Measurements from ENCODE around the gene MINPP1. TPM values are rescaled to one million over a fixed set of nuclear protein-coding genes. Genes with fewer than 3 reads are reported as not detected.
"Not testable (repeated sequence)": the region's sequence is repeated elsewhere in the genome, so short reads cannot be mapped to it uniquely, and the experiment has no call there.

Gene MINPP1
- total and polyA plus RNA-seq, 11 donors: 4.9 to 10.0 (median 6.7) TPM

DNA sequence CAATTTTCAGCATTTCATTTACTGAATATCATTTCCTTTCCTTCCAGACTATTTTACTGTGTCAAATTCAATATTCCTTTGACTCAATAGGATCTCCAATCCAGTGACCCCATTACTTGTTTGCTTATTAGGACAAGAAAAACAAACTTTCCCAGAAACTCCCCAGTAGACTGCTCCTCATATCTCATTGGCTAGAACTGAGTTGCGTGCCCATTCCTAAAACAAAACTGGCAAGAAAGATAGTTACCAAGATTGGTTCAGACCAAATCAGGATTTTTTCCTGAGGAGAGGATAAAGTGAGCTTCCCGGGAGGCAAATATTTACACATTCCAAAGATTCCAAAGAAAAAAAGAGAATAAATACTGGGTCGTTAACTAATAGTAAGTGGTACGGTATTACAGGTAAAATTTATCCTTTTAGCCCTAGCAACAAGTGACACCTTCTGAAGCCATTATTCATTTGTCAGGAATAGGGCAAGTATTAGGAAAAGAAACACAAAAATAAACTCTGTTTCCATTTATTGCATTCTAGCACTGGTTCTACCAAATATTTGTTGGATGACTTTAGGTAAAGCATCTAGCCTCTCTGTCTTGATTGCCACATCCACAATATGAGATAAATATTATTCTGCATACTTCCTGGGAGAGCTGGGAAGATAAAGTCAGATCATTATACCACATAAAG is 6.4 kb upstream of the MINPP1 start:
- H3K27ac ChIP-seq; H3K36me3 ChIP-seq; H3K9me3 ChIP-seq; intact Hi-C loops (cut with DNase I); H3K27me3 ChIP-seq; H3K4me1 ChIP-seq; DNase-seq; ATAC-seq; H3K4me3 ChIP-seq: not testable (repeated sequence)
- 58 to 90% (median 80%) methylated on average over 1 to 2 of the region's 4 CpGs for WGBS, 4 donors

DNA sequence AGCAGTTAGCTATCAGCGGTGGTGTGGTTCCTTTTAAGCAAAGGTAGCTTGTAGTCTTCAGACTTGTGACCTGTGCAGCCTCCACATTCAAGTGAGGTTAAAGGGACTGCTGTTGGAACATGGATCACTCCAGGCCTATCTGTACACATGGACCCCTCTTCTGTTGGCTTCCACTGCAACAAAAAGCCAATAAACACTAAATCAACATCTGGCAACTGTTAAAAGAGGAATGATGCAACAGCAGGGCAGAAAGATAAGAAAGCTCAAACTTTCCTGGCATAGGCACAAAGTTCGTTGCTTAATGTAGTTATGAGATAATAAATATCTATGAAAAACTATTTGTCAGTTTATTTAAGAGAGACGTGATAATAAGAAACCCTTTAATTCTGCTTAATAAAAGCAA is 4.0 kb upstream of the MINPP1 start:
- no peak for DNase-seq
- TF ChIP-seq, protein P1, sequence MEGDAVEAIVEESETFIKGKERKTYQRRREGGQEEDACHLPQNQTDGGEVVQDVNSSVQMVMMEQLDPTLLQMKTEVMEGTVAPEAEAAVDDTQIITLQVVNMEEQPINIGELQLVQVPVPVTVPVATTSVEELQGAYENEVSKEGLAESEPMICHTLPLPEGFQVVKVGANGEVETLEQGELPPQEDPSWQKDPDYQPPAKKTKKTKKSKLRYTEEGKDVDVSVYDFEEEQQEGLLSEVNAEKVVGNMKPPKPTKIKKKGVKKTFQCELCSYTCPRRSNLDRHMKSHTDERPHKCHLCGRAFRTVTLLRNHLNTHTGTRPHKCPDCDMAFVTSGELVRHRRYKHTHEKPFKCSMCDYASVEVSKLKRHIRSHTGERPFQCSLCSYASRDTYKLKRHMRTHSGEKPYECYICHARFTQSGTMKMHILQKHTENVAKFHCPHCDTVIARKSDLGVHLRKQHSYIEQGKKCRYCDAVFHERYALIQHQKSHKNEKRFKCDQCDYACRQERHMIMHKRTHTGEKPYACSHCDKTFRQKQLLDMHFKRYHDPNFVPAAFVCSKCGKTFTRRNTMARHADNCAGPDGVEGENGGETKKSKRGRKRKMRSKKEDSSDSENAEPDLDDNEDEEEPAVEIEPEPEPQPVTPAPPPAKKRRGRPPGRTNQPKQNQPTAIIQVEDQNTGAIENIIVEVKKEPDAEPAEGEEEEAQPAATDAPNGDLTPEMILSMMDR (IDR thresholded peaks at IDR 0.05): no peak
- TF ChIP-seq POLR2A (IDR thresholded peaks at IDR 0.05): no peak
- H3K27ac ChIP-seq: no peak overlapping the region
- 48 to 65% (median 63%) methylated on average over 3 of the region's 3 CpGs for WGBS, 4 donors
- no peaks in the 10 kb centered on the region for H3K9me3 ChIP-seq
- H3K36me3 ChIP-seq: no peaks in the 10 kb centered on the region
- no peak overlapping the region for H3K4me3 ChIP-seq
- peaks cover 0 to 12% (median 6%) of the 10 kb centered on the region in 12 donors for H3K4me1 ChIP-seq
- no peak for ATAC-seq
- intact Hi-C loops (cut with DNase I): no loop called here
- H3K27me3 ChIP-seq: no peaks in the 10 kb centered on the region

DNA sequence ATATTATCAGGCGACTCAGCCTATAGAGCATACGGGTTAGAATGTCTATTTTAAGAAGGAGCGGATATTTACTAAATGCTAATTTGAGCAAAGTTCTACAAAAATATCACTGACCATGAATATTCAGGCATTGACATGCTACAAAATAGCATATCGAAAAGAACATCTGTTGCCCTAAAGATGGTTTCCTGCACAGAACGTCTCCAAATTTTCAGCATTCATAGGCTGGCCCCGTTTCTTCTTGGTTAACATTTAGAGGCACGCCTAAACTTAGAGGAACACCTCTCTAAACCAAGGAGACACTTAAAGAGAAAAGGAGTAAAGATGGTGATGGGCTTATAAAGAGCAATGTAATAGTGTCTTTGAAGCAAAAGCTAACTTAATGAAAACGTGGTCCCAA is 1.3 kb upstream of the MINPP1 start:
- H3K4me1 ChIP-seq: peaks cover 0 to 28% (median 19%) of the 10 kb centered on the region in 12 donors
- no peaks in the 10 kb centered on the region for H3K27me3 ChIP-seq
- H3K36me3 ChIP-seq: peaks cover 0 to 6% (median 0%) of the 10 kb centered on the region in 9 donors
- H3K27ac ChIP-seq: peak overlapping the region in 2 of 12 donors; percentile 80 to 93
- no peaks in the 10 kb centered on the region for H3K9me3 ChIP-seq
- WGBS, 4 donors: 93 to 96% (median 94%) methylated on average over 8 of the region's 8 CpGs
- ATAC-seq (no peak), DNase-seq (no peak)
- intact Hi-C loops (cut with DNase I): no loop called here
- TF ChIP-seq, protein P1 (IDR thresholded peaks at IDR 0.05): no peak
- TF ChIP-seq POLR2A (IDR thresholded peaks at IDR 0.05): no peak
- H3K4me3 ChIP-seq: no peak overlapping the region

DNA sequence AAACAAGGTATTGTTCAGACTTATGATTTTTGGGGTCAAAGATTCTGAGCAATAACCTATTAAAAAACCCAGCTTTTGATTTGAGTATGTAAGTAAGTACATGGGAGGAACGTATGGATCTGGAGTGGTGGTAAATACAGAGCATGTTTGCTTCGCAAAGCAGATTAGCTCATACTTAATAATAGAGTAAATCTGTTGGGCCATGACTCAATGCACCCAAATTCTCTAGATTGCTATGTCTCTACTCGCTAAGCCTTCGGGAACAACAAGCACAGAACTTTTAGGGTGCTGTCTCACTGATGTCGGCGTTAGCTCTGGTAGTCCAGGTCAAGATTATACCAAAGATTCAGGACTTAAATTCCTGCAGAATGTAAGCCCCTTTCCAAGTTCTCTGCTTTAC is 807 bp upstream of the MINPP1 start:
- Histone ChIP-seq H3K9me3 (no peaks in the 10 kb centered on the region), H3K36me3 (peaks cover 0 to 11% (median 5%) of the 10 kb centered on the region in 9 donors), H3K4me1 (peaks cover 0 to 28% (median 19%) of the 10 kb centered on the region in 12 donors), H3K27me3 (no peaks in the 10 kb centered on the region), H3K27ac (peak overlapping the region in 10 of 12 donors; percentile 69 to 93 (median 83)), H3K4me3 (peak overlapping the region in 11 of 12 donors; percentile 64 to 97 (median 88))
- no peak for DNase-seq
- no peak for ATAC-seq
- TF ChIP-seq POLR2A (IDR thresholded peaks at IDR 0.05): no peak
- TF ChIP-seq, protein P1 (IDR thresholded peaks at IDR 0.05): no peak
- intact Hi-C loops (cut with DNase I): no loop called here
- 70 to 80% (median 77%) methylated on average over 6 of the region's 6 CpGs for WGBS, 4 donors

DNA sequence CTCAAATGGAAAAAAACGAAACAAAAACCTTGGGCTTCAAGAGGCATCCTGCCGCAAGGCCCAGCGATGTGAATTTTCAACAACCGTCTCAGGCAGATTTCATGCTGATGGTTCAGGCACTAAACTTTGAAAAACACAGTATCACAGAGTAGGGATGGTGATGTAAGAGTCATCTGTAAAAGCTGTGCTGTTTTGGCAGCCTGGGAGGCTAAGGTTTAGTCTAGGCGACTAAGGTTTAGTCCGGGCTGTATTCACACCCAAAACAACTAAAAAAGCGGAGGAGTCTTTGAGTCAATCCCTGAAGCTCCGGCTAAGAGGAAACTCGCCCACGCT is 420 bp upstream of the MINPP1 start:
- H3K36me3 ChIP-seq: peaks cover 0 to 15% (median 9%) of the 10 kb centered on the region in 9 donors
- peak overlapping the region; percentile 53 to 93 (median 80) for H3K27ac ChIP-seq
- 7 to 8% (median 7%) methylated on average over 10 of the region's 10 CpGs for WGBS, 4 donors
- no peaks in the 10 kb centered on the region for H3K27me3 ChIP-seq
- H3K4me1 ChIP-seq: peaks cover 0 to 28% (median 19%) of the 10 kb centered on the region in 12 donors
- TF ChIP-seq POLR2A (IDR thresholded peaks at IDR 0.05): no peak
- TF ChIP-seq, protein P1 (IDR thresholded peaks at IDR 0.05): no peak
- peak in 2 of 4 donors; percentile 42 to 73 for ATAC-seq
- intact Hi-C loops (cut with DNase I): no loop called here
- peak in 1 of 5 donors; percentile 15 for DNase-seq
- peak overlapping the region; percentile 64 to 97 (median 89) for H3K4me3 ChIP-seq
- no peaks in the 10 kb centered on the region for H3K9me3 ChIP-seq

All from heart left ventricle (tissue), 16 donors.